Posterior cingulate gyrus (tissue), 11 donors: Measurements from ENCODE around the gene GRID1.

ENCODE experiments used
- DNase-seq, 10 donors: peaks; one replicate each; pipeline versions ENCODE4 v3.0.0 to v3.0.0-alpha.2; 2020 to 2021; ENCODE audit warnings: mixed read lengths in 3 of 10
- intact Hi-C: fragments of 100-400 bp; cut with DNase I; formaldehyde crosslinking; loops from one replicate; pipeline ENCODE4 v1.15.1; 2023

GRID1 gene

DNA sequence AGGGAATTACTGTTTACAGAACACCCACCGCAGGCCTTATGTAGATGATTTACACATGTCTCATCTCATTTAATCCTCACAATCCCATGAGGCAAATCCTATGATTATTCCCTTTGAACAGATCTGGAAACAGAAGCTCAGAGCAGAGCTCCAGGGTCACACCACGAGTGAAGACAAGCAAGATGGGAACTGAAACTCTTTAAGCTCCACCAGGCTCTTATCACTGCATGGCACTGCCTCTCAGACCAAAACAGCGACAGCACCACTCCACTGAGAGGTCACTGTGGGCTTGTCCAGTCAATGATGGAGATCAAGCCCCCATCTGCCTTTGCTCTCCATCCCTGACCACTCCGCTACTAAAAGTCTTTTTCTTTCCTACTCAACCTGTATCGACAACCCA lies 5.9 kb downstream of the GRID1 start:
- DNase-seq = peak in 3 of 10 donors; percentile 9 to 64 (median 47)

DNA sequence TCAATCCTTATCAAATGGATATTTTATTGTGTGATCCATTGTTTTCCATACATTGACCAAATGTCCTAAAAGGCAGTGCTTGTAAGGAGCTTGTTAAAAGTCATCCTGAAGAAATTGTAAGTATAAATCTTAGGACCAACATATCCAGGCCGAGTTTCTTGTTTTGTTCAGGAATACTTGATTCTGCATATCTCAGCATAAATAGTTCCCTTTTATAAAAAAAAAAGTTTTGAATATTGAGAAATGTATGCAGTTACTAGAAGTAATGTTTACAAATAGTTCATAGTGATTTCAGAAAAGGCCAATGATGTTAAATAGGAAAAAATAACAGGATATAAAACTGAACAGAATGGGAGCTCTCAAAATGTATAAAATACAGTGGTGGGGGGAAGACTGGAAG lies 6.6 kb downstream of the GRID1 start:
- intact Hi-C loops = no loop called here
- DNase-seq = no peak

More for the DNA sequence above, 5.9 kb downstream of the GRID1 start:
- intact Hi-C loops = no loop called here

DNA sequence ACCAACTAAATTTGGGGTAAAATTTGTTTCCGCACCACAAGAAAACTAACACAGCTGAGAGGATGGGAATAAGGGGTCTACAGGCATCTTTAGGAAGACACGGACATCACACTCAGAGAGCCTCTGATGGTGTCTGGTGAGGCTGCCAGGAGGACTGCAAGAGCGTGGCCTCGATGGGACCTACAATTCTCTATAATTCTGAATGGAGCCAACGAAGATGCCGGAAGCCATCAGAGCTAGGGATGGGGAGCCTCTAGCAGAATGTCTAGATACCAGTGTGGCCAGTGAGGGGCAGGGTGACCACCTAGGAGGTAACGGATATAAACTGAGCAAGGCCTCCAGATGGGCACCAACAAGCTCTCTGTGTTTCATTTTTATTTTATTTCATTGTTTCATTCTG lies 7.5 kb downstream of the GRID1 start:
- DNase-seq = peak in 4 of 10 donors; percentile 7 to 34 (median 18)
- intact Hi-C loops = no loop called here

DNA sequence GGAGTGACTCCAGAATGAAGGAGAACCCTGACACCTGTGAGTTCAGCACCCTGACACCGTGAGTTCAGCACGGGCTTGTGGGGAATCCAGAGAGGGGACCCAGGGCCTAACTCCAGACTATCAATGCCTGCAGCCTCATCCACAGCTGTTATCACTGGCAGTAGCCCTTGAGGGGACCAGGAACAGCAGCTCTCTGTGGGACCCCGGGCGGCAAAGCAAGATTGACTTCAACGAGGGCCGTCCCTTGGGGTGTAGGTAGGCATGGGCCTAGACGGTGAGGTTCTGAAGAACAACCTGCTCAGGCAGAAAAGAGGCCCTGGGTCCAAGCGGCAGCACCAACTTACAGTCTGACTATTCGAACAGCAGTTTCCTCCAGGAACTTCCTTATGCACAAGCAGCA lies 8.9 kb downstream of the GRID1 start:
- DNase-seq = peak in 4 of 10 donors; percentile 15 to 62 (median 53)
- intact Hi-C loops = no loop called here

DNA sequence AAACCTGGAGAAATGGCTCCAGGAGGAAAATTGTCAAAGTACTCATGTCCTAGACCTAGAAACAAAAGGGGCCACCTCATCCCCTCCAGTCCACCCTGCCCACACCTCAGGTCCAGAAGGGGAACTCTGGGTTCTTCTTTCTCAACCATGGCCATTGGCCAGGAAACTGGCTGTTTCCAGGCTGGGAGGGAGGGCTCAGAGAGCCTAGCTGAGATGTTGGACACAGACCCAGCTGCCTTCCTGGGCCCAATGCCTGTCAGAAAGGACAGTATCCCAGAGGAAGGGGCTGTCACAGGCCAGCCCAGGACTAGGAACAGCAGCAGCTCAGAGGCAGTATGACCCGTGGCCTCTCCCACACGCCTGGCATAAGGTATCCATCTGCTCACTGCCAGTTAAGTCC lies 9.6 kb downstream of the GRID1 start:
- intact Hi-C loops = no loop called here
- peak in 5 of 10 donors; percentile 47 to 81 (median 73) for DNase-seq

DNA sequence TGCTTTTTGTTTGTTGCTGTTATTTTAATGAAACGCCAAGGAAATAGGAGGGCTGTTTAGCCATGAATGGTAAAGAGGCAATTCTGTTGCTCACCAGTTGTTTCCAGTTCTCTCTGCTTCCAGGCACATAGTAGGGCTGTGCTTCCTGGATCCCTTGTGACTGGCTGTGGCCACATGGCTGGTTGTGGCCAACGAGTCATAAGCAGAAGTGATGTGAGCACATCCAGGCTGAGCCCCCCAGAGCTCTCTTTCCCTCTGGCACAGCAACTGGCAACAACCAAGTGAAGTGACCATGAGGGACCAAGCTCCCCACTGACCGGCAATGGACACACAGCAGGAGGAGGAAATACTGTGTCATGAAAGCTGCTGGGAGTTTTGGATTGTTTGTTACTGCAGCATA lies 10.3 kb downstream of the GRID1 start:
- intact Hi-C loops = no loop called here
- peak in 3 of 10 donors; percentile 32 to 68 (median 37) for DNase-seq

DNA sequence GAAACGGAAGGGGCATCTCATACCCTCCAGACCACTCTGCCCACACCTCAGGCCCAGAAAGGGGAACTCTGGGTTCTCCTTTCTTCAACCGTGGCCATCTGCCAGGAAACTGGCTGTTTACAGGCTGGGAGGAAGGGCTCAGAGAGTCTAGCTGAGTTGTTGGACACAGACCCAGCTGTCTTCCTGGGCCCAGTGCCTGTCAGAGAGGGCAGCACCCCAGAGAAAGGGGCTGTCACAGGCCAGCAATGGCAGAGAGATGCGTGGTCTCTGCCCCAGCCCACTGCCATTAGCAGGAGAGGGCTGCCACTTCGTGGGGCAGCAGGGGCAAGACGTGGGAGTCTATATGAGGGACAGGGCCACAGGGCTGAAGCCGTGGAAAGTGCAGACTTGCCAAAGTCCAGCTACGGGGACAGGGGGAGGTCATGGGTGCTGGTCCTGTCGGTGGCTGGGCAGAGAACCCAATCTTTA lies 11.0 kb downstream of the GRID1 start:
- intact Hi-C loops = no loop called here
- DNase-seq = peak; percentile 70 to 97 (median 88)

DNA sequence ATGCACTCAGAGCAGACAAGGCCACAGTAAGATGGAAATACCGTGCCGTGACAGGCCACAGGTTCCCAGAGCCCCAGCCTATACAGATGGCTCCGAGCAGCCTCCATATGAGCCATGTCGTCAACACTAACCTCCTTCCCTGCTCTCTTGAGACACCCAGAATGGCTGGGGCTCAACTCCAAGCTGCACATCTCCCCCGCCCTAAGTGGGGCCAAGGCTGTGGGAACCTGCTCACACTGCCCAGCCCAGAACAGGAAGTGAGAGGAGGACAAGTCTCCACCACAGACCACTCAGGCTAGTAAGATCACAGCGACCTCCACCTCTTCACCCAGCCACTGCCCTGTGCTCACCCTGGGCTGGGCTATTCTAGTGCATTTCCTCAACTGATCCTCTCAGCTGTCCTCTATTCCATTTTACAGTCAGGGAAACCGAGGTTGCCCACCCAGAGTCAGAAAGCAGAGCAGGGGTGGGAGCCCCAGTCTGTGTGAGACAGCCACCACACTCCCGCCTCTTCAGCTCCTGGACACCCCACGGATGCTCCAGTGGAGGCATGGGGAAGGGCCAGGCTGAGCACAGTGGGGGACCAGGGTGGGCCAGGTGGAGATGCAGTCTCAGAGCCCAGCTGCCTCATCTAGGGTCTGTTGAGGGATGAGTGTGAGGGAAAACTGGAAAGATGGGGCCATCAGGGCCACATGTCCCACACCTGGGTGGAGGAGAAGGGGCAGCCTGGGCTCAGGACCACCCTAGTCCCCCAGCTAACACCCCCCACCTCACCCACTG lies 11.6 kb downstream of the GRID1 start:
- intact Hi-C loops = no loop called here
- DNase-seq = peak in 3 of 10 donors; percentile 67 to 82 (median 80)

DNA sequence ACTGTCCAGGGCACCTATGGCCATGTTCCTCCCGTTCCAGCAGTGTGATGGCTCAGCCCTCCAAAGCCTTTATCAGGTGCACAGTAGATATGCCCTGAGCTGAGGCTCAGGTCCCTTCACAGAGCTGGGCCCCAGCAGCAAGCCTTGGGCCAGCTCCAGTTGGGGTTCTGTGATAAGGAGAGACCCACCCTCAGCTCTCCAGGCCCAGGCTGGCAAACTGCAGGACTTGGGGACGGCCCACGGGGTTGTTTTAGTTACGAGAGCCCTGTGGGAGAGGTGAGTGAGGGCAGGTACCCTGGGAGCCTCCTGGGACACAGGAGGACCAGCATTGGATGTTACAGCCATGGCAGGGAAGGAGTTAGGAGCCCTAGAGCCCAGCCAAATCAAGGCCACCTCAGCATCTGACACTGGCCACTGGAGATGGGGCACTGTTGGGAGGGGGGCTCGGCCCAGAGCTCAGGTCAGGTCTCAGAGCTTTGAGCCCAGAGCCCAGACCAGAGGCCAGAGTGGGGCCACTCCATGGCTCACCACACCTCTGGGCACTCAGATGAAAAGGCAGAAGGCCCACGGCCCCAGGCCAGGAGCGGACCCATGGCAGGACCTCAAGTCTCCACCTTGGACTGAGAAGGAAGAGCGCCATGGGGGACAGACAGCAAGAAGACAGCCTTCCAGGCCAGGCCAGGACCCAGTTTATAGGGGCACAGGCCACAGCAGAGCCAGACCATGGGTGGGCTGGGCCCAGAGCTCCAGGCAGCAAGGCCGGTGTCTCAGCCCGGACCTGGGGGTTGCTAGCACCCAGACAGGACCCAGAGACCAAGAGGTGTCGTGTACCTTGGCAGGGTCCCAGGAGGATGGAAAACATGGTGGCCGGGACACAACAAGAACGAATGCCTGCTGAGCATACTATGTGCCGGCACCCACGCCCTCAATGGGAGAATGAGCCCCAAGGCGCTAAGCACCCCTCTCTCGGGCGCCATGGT lies 12.8 kb downstream of the GRID1 start:
- peak in 3 of 10 donors; percentile 59 to 72 (median 69) for DNase-seq
- intact Hi-C loops = no loop called here

DNA sequence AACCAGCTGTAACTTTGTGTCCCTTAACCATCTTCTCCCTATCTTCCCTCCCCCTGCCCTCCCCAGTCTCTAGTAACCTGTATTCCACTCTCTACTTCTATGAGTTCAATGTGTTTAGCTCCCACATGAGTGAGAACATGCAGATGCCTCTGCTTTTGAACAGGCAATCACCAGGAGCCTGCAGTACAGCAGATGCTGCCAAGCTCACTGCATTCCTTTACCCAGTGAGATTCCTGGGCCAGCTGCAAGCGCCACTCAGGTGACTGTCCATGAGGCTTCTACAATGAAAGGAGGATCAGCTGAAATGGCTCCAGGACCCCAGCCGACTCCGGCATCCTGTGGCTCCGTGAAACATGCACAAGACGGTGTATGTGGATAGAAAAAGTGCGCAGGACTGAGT lies 15.7 kb downstream of the GRID1 start:
- peak in 3 of 10 donors; percentile 9 to 81 (median 44) for DNase-seq
- intact Hi-C loops = no loop called here

DNA sequence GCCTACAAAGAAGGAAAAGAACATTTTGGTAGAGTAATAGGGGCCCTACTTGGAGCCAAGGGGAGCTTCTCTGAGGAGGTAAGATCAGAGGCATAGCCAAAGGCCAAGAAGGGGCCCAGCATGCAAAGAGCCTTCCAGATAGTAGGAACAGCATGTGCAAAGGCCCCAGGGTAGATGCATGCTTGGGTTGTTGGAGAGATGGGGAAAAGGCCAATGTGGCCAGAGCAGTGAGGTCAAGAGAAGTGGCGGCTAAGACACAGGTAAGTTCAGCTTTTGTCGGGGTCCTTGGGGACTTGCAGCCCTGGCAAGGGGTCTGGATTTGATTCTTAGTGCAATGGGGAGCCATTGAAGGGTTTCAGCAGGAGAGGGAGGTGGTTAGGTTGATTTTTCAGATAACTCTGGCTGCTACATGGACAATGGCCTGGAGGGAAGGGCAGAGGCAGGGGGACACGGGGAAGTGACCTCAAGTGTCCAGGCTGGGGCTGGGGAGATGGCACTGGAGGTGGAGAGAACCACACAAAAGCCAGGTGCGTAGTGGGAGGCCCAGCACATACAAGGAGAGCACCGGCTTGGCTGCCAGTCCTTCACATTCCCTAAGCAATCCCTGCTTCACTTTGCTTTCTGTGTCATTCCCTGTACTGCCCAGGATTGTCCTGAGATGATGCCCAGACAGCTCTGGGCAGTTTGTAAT lies 16.5 kb downstream of the GRID1 start:
- intact Hi-C loops = no loop called here
- peak in 4 of 10 donors; percentile 3 to 59 (median 38) for DNase-seq

DNA sequence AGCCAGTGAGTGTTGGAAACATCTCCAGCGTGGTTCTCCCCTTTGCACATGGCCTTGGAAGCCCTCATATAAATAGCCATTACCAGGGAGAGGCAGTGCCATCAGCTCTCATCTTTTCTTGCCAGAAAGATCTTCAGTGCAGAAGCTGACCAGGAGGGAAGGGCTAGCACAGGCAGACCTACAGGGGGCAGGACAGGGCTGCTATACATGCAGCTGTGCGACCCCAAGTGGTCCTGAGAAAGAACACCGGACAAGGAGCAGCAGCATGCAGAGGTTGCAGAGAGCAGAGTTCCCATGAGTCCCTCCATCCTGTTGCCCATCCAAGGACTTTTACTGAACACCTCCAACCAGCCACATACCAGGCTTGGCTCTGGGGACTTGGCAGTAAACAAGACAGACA lies 17.1 kb downstream of the GRID1 start:
- DNase-seq = peak in 4 of 10 donors; percentile 9 to 66 (median 41)
- intact Hi-C loops = no loop called here

DNA sequence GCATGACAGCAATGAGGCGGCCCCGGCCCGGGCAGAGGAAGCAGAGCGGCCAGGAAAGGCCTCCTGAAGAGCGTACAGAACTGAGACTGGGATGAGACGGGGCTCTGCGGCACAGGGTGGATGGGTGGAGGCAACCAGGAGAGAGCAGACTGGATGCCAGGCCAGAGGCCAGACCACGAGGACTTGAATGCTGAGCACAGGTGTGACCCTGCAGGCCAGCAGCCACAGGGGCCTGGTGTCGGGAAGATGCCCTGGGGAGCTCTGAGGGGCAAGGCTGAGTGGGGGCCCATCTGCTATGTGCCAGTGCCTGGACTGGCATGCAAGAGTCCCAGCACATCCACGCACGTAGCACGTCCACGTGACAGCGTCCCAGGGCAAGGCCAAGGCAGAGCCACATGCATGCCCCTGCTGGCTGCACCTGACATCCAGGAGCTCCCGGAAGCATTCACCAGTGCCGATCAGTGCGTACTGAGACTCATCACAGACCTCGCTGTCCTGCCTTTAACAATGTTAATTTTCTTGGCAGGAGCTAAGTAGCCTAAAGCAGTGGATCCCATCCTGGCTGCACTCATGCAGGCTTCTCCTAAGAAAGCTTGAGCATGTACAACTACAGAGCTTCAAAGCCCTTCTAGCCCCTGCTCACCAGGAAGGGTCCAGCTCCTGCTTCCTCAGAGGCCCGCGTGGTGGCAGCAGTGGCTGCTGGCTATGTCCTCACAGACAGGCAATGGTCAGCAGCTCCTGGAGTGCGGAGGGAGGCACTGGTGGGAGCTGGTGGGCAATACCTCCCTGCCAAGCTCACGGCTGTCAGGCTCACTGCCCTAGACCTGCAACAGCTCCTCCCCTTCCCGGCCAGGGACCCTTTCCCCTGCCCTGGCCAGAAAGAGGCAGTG lies 18.0 kb downstream of the GRID1 start:
- intact Hi-C loops = no loop called here
- peak in 7 of 10 donors; percentile 30 to 95 (median 72) for DNase-seq

DNA sequence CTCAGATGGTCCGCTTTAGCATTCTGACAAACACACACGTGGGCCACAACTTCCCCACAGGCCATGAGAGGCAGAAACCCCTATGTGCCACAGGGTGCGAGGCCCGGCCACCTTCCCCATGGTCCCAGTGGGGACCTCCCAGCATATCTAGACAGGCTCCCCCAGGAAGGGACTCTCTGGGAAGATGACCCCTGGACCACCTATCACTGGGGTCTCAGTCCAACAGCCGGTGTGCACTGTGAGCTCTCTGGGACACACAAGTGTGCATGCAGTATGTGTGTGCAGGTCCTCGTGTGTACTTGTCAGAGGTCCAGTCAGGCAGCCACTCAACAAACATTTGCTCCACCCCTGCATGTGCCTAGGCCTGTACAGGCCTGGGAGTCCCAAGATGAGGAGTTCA lies 18.7 kb downstream of the GRID1 start:
- peak in 4 of 10 donors; percentile 9 to 49 (median 34) for DNase-seq
- intact Hi-C loops = no loop called here

DNA sequence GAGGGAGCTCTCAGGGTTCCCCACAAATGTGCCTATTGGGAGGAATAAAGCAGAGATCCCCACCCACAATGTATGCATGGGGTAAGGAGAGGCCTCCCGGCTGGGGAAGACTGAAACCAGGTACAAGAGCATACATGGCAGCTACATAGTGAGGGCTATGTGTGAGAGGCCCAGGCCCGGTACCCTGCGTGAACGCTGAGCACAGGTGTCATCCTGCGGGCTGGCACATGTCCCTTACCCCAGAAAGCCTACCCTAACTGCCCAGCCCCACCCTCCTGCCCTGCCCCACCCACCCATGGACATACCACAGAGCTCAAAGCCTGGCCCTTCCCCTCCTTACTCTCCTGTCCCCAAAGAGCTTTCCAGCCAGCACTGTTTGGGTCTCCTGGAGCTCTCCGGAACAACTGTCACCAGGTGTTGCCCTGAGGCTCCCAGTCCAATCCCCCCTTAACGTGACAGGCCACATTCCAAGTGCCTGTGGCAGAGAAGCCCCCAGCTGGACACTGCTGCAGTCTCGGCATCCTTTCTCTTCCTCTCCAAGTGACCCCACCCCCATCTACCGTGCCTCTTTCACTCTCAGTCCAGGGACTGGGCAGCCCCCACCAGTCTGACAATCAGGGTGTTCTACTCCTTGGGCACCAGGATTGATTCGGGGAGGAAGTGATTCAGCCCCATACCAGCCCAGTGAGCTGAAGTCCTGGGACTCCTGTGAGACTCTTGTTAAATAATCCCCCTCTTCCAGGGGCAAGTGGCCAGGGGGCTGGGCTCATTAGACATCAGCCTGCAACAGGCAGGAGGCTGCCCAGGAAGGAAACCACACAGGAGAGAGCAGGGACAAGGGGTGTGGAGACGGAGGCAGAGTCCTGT lies 19.6 kb downstream of the GRID1 start:
- peak in 4 of 10 donors; percentile 25 to 59 (median 52) for DNase-seq
- intact Hi-C loops = no loop called here

DNA sequence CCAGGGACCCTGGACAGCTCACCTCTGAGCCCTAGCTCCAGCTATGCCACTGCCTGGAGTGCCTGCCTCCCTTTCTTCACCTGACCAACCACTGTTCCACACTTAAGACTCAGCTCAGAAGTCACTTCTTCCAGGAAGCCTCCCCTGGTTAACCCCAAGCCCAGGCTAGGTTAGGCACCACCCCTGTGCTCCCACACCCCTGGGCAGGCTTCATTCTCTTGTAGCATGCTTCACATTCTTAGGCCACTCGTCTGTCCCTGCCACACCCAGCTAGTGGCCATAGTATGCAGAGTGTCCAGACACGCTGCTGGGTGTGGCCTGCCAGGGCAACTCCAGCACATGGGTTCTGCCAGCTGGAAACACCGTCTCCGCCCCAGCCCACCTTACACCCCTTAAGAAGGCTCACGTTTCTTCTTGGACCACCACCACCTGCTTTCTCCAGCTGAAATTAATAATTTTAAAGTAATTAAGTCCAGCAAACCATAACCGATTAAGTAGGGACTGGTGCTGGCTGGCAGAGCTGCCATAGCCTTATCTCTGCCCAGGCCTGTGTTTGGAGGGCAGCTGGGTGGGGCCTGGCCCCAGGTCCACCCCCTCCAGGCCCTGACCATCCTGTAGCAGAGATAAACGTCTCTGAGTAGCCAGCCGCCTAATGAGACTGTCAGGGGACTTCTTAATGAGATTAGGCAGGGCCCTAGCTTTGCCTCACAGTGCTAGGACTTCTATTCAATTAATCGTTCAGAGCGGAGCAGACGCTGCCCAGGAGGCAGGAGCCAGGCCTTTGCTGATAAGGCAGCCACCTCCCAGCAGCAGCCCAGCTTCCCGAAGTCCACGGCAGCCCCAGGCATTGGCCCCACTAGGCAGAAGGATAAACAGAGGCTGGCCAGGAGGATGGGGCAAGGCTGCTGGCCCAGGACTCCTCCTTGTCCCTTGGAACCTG lies 20.5 kb downstream of the GRID1 start:
- intact Hi-C loops = no loop called here
- DNase-seq = peak in 4 of 10 donors; percentile 10 to 56 (median 53)

DNA sequence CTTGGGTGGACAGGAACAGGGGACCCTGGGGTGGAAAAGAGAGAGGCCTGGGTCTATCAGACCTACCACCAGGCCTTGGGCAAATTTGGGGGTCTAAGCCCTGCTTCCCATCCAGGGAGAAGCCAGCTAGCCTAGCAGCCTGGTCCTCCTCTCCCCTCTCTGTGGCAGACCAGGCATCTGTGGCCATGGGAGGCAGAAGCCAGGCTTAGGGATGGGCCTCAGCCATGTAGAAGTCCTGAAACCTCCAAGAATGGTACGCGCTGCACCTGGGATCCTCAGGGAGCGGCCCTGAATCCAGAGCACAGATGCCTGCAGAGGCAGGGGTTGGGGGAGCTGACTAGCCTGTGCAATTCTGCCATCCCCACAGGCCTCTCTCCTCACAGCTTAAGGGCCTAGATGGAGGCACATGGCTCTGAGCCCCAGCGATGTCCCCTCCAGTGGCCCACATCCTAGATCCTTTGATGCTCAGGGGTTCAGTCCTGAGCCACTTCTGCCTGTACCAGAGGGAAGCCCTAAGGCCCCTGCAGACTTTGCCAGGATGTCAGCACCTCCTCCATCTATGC lies 21.2 kb downstream of the GRID1 start:
- intact Hi-C loops = no loop called here
- DNase-seq = peak in 5 of 10 donors; percentile 6 to 67 (median 41)
